OCI-LY1 (cell line): ENCODE results near the gene GAK.
A peak's percentile ranks its signal among the peaks of the same experiment; 100 is the strongest.

Experiments
- H2AFZ ChIP-seq: fragments of 200-600 bp; sonication (generic), shearing (Covaris generic); 2 replicates; pipeline ENCODE4 v1.6.0; 2014; ENCODE audit warnings: antibody characterized with exemption, mild to moderate bottlenecking, low read length
- H3F3A ChIP-seq: fragments of 200-600 bp; sonication (generic), shearing (Covaris generic); 2 replicates; pipeline ENCODE4 v1.6.0; 2014; ENCODE audit warnings: mild to moderate bottlenecking, antibody characterized with exemption, low read length, moderate library complexity; ENCODE audit not compliant: insufficient read depth
- H3K27ac ChIP-seq: fragments of 200-600 bp; sonication (generic); 2 replicates; pipeline ENCODE4 v1.5.1; 2014; ENCODE audit warnings: low read length, mixed run types, mild to moderate bottlenecking, low read depth; ENCODE audit not compliant: poor library complexity, severe bottlenecking
- H3K27me3 ChIP-seq: fragments of 200-600 bp; sonication (generic); 2 replicates; pipeline ENCODE4 v1.6.0; 2014; ENCODE audit warnings: antibody characterized with exemption, mild to moderate bottlenecking, low read length, moderate library complexity; ENCODE audit not compliant: insufficient read depth
- H3K36me3 ChIP-seq: fragments of 200-600 bp; sonication (generic); 2 replicates; pipeline ENCODE4 v1.6.1; 2014; ENCODE audit warnings: mild to moderate bottlenecking, antibody characterized with exemption, low read length, moderate library complexity, mixed read lengths; ENCODE audit not compliant: insufficient read depth
- H3K4me1 ChIP-seq: fragments of 200-600 bp; sonication (generic); 2 replicates; pipeline ENCODE4 v1.5.1; 2014; ENCODE audit warnings: mild to moderate bottlenecking, low read length, moderate library complexity; ENCODE audit not compliant: insufficient read depth, severe bottlenecking
- H3K4me2 ChIP-seq: fragments of 200-600 bp; sonication (generic), shearing (Covaris generic); 2 replicates; pipeline ENCODE4 v1.6.1; 2014; ENCODE audit warnings: low read length
- H3K4me3 ChIP-seq: fragments of 200-600 bp; sonication (generic); 2 replicates; pipeline ENCODE4 v1.5.1; 2014; ENCODE audit warnings: low read length, low read depth, mild to moderate bottlenecking, mixed read lengths; ENCODE audit not compliant: poor library complexity, severe bottlenecking
- H3K79me2 ChIP-seq: fragments of 200-600 bp; shearing (Covaris generic); 2 replicates; pipeline ENCODE4 v1.6.1; 2016; ENCODE audit warnings: mixed run types, low read length, mixed read lengths; ENCODE audit not compliant: insufficient read depth
- H3K9ac ChIP-seq: fragments of 200-600 bp; sonication (generic), shearing (Covaris generic); 2 replicates; pipeline ENCODE4 v1.6.1; 2014; ENCODE audit warnings: mild to moderate bottlenecking, low read length, mixed read lengths
- H3K9me2 ChIP-seq: fragments of 200-600 bp; sonication (generic), shearing (Covaris generic); 2 replicates; pipeline ENCODE4 v1.6.1; 2014; ENCODE audit warnings: low read depth, mild to moderate bottlenecking, low read length, mixed read lengths
- H3K9me3 ChIP-seq: fragments of 200-600 bp; shearing (Covaris generic); 2 replicates; pipeline ENCODE4 v1.6.1; 2014; ENCODE audit warnings: low read length, mixed read lengths
- H4K20me1 ChIP-seq: fragments of 200-600 bp; sonication (generic), shearing (Covaris generic); 2 replicates; pipeline ENCODE4 v1.6.0; 2016; ENCODE audit warnings: mild to moderate bottlenecking, low read length; ENCODE audit not compliant: insufficient read depth
- EZH2 ChIP-seq: fragments of 200-600 bp; sonication (generic), shearing (Covaris generic); IDR thresholded peaks from 2 replicates; pipeline ENCODE4 v1.8.0; 2017; ENCODE audit warnings: borderline replicate concordance, mixed run types, mild to moderate bottlenecking, antibody characterized with exemption, low read length, moderate library complexity, mixed read lengths
- TF ChIP-seq, protein P1 (sequence below): fragments of 200-600 bp; sonication (generic), shearing (Covaris generic); IDR thresholded peaks from 2 replicates; pipeline ENCODE4 v1.5.1; 2017; ENCODE audit warnings: mild to moderate bottlenecking, antibody characterized with exemption, low read length, moderate library complexity, mixed read lengths

GAK gene

DNA sequence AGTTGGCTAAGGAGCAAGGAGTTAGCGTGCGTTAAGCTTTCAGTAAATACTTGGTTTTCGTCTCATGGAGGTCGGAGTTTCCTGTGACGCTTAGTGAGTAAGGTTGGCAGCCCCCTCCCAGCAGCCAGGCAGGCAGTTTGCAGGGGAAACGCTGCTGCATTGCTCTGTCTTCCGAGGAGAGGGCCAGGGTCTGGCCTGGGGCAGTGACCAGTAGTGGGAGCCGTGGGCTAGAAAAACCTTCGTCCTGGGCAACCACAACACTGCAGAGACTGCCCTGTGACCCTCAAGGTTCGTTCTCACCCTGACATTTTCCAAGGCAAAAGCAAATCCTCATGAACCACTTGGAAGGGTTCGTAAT is 576 bp upstream of the GAK start:
- no peaks in the 10 kb centered on the region for H3F3A ChIP-seq
- H3K9me2 ChIP-seq, result no peaks in the 10 kb centered on the region
- H2AFZ ChIP-seq, result no peak overlapping the region
- H3K79me2 ChIP-seq, result peaks cover 17% of the 10 kb centered on the region; the same call in 1 of the 2 replicates
- no peaks in the 10 kb centered on the region for H3K9me3 ChIP-seq
- H3K4me1 ChIP-seq, result peaks cover 28% of the 10 kb centered on the region
- H4K20me1 ChIP-seq, result no peaks in the 10 kb centered on the region
- H3K36me3 ChIP-seq, result no peaks in the 10 kb centered on the region
- H3K4me3 ChIP-seq, result peak overlapping the region; percentile 86
- TF ChIP-seq, protein P1, sequence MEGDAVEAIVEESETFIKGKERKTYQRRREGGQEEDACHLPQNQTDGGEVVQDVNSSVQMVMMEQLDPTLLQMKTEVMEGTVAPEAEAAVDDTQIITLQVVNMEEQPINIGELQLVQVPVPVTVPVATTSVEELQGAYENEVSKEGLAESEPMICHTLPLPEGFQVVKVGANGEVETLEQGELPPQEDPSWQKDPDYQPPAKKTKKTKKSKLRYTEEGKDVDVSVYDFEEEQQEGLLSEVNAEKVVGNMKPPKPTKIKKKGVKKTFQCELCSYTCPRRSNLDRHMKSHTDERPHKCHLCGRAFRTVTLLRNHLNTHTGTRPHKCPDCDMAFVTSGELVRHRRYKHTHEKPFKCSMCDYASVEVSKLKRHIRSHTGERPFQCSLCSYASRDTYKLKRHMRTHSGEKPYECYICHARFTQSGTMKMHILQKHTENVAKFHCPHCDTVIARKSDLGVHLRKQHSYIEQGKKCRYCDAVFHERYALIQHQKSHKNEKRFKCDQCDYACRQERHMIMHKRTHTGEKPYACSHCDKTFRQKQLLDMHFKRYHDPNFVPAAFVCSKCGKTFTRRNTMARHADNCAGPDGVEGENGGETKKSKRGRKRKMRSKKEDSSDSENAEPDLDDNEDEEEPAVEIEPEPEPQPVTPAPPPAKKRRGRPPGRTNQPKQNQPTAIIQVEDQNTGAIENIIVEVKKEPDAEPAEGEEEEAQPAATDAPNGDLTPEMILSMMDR, result no peak
- no peak for TF ChIP-seq EZH2
- H3K4me2 ChIP-seq, result peak overlapping the region; percentile 85
- no peak overlapping the region for H3K27ac ChIP-seq
- no peaks in the 10 kb centered on the region for H3K27me3 ChIP-seq
- H3K9ac ChIP-seq, result peak overlapping the region; percentile 84

DNA sequence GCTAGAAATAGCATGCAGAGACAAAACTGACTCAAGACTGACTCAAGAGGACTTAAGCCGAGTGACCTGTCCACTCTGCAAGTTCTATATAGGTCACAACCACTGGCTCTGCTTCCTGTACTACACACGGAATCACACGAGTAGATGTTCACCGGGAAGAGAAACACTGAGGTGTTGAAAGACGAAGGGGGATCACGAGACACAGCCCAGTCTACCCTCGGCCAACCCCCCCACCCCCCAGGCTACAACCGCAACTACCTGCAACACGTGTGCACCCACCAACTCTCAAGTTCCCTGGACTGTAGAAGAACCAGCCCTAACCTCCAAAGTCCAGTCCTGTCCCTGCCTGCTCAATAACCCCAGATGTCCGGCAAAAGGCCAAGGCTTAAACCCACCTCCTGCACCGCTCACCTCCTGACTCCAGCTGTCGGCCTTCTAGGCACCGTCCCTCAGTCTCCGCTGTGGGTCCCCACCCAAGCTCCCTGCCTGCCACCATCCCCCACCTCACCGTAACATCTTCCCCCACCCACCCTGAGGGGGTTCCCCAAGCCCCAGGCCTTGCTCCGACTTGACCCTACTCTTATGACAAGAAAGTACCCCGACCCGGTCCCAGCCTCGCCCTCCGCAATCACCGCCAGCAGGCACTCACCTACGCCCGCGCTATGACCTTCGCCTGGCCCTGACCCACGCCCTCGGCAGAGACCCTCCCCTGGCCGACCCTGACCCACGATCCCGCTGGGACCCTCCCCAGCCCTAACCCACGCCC is 739 bp downstream of the GAK start:
- TF ChIP-seq, protein P1, result no peak
- TF ChIP-seq EZH2, result no peak
- Histone ChIP-seq H4K20me1 (no peaks in the 10 kb centered on the region), H3K4me2 (peak overlapping the region; percentile 88), H3K36me3 (no peaks in the 10 kb centered on the region), H3K4me3 (peak overlapping the region; percentile 86), H3K27ac (no peak overlapping the region), H3K27me3 (no peaks in the 10 kb centered on the region), H3K9me3 (no peaks in the 10 kb centered on the region), H3K9me2 (no peaks in the 10 kb centered on the region), H3K79me2 (peaks cover 17% of the 10 kb centered on the region; the same call in 1 of the 2 replicates), H3F3A (no peaks in the 10 kb centered on the region), H3K9ac (peak overlapping the region; percentile 84), H2AFZ (no peak overlapping the region), H3K4me1 (peaks cover 27% of the 10 kb centered on the region)

DNA sequence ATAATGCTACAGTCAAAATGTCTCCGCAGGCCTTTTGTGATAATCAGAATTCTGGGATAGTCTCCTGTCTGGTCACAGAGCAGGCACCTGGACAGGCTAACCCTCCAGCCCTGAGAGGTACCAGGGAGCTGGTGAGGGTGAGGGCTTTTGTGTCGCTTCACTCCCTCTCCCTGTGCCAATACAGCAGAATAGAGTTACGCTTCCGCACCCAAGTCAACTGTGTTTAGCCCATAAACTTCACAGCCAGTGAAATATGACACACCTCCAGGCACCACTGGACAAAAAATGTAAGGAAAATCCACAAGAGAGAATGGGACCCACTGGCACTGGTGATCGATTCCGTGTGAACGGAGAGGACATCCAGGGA is 1.3 kb downstream of the GAK start:
- H3K79me2 ChIP-seq, result peaks cover 17% of the 10 kb centered on the region; the same call in 1 of the 2 replicates
- no peak overlapping the region for H3K27ac ChIP-seq
- H3K36me3 ChIP-seq, result no peaks in the 10 kb centered on the region

More for the DNA sequence above, 1.3 kb downstream of the GAK start:
- H3F3A ChIP-seq, result no peaks in the 10 kb centered on the region
- peak overlapping the region; percentile 86 for H3K4me3 ChIP-seq
- peaks cover 21% of the 10 kb centered on the region for H3K4me1 ChIP-seq
- TF ChIP-seq, protein P1, result no peak
- no peak for TF ChIP-seq EZH2
- H3K9ac ChIP-seq, result peak overlapping the region; percentile 84
- H3K4me2 ChIP-seq, result peak overlapping the region; percentile 88
- no peaks in the 10 kb centered on the region for H3K9me2 ChIP-seq
- H3K9me3 ChIP-seq, result no peaks in the 10 kb centered on the region
- H3K27me3 ChIP-seq, result no peaks in the 10 kb centered on the region
- H4K20me1 ChIP-seq, result no peaks in the 10 kb centered on the region
- H2AFZ ChIP-seq, result no peak overlapping the region
